Omental fat pad (tissue), 4 donors: ENCODE measurements around the gene CSMD2. TPM values are rescaled to one million over a fixed set of nuclear protein-coding genes. Genes with fewer than 3 reads are reported as not detected.

Experiments used
- ATAC-seq: fragments of 150-250 bp; one replicate; pipeline ENCODE4 v1.9.1; 2016; ENCODE audit warnings: mild to moderate bottlenecking, moderate library complexity; ENCODE audit not compliant: low FRiP score
- DNase-seq: peaks from one replicate; pipeline ENCODE4 v3.0.0-alpha.2; 2019; ENCODE audit warnings: low spot score
- CTCF ChIP-seq, 3 donors: fragments of 450-650 bp; IDR thresholded peaks; one replicate each; pipeline ENCODE4 v1.5.1; 2016 to 2017; ENCODE audit warnings: antibody characterized with exemption in 3 of 3, mild to moderate bottlenecking in 3 of 3, moderate library complexity in 2 of 3
- total RNA-seq, 4 donors: library from RNA; depleted of rRNA; stranded (reverse); fragments of >200 nt; gene quantifications; one replicate each; pipeline ENCODE4 v1.1.0, GENCODE V29; 2016

The CSMD2 gene
- total RNA-seq, 4 donors from 2014 or later = 0.19 to 3.8 (median 0.60) TPM; not detected in 1

DNA sequence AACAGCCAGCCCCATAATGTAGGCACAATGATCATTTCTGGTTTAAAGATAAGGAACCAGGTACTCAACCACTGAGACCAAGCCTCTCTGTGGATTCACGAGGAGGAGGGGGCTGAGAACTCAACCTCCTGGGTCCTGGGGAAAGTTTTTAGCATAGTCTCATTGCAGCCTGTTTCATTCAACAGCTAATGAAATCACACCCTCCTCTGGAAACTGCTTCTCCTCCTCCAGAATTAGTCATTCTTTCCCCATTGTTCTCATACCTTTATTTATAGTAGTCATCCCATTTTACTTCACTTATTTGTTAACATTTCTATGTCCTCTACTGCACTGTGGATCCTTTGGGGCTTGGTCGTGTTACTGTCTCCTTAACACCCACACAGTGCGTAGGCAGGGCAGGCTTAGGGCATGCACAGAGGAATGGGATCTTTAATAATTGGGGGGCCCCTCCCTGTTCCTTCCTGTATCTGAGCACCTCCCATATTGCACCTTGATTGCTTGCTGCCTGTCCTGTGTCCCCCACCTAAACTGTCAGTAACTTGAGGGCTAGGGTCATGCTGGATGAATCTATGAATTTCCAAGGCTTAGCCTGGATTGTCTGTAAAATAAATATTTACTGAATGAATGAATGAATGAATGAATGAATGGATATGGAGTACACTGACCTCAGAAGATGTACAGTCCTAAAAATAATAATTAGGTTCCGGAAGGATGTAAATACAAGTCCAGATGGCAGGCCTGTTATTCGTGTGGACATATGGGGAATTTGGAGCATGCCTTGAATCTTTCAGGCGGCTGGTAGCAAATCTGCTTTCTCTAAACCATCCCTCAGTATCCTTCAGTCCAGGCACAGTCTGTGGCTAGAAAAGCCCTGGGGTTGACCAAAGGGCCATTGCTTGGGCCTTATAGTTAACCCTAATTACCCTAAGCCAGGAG, 455.0 kb downstream of the CSMD2 start:
- no peak for ATAC-seq
- DNase-seq = no peak
- no peak for TF ChIP-seq CTCF (IDR thresholded peaks at IDR 0.05)

- no peak for ATAC-seq
- DNase-seq = no peak
- no peak for TF ChIP-seq CTCF (IDR thresholded peaks at IDR 0.05)
These were observed 455.8 kb downstream of the CSMD2 start for GRCh38 chr1:33709174-33709782.

- DNase-seq = no peak
- no peak for ATAC-seq
- no peak for TF ChIP-seq CTCF (IDR thresholded peaks at IDR 0.05)
These were observed 458.3 kb downstream of the CSMD2 start for GRCh38 chr1:33706634-33707255.

DNA sequence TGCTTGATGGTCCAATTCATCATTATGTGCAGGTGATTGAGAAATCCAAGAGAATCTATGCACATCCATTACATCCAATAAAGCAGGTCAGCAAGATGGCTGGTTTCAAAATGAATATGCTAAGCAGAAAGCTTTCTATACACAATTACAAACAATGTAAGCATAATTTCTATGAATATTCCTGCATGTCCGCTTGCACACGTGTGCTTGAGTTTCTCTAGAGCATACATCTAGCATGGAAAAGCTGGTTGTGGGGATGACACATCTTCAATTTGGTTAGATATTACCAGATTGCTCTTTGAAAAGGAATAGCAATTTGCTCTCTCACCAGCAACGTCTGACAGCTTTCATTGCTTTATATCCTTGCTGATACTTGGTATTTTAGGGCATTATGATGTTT, 461.6 kb downstream of the CSMD2 start:
- ATAC-seq (no peak), DNase-seq (no peak)
- TF ChIP-seq CTCF (IDR thresholded peaks at IDR 0.05) = no peak

DNA sequence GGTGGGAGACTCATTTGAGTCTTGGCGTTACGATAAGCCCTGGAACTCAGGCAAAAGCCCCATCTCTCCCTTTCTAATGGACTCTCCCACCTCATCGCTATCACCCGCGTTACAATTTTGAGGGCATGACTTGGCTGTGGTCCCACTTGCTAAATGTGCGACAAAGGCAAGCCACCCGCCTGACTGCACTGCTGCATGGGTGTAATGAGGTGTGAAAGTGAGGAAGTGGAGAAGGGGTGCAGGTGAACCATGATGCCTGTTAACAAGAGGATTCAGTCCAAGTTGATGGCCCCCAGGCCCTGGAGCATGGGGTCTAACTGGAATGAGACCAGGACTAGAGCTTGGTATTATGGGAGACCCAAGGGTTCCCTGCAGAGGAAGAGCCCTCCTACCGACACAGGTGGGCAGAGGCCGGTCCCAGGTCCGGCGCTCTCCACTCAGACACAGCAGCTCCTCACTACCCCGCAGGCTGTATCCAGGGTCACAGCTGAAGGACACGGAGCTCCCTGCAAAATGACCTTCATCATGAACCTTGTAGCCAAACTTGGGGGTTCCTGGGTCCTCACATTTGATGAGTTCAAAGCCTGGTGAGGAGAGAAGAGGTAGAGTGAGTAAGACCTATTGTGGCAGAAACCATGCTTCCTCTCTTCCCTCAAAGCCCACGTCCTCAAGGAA, 466.5 kb downstream of the CSMD2 start:
- TF ChIP-seq CTCF (IDR thresholded peaks at IDR 0.05) = no peak
- no peak for ATAC-seq
- no peak for DNase-seq

GRCh38 chr1:33697816-33698215, 467.2 kb downstream of the CSMD2 start:
- no peak for ATAC-seq
- no peak for DNase-seq
- TF ChIP-seq CTCF (IDR thresholded peaks at IDR 0.05) = no peak
